Measurements from ENCODE around the gene CCDC28B. TPM values are rescaled to one million over a fixed set of nuclear protein-coding genes. Genes with fewer than 3 reads are reported as not detected.

CCDC28B gene
- total RNA-seq: 3.4 and 8.7 TPM in 2 replicates

GRCh38 chr1:32200226-32201010 lies at the start of gene CCDC28B:
Gene CCDC28B, plus strand, starts transcription at chr1:32200595. Its CDS starts 1,341 bp downstream, at chr1:32201936.

DNA sequence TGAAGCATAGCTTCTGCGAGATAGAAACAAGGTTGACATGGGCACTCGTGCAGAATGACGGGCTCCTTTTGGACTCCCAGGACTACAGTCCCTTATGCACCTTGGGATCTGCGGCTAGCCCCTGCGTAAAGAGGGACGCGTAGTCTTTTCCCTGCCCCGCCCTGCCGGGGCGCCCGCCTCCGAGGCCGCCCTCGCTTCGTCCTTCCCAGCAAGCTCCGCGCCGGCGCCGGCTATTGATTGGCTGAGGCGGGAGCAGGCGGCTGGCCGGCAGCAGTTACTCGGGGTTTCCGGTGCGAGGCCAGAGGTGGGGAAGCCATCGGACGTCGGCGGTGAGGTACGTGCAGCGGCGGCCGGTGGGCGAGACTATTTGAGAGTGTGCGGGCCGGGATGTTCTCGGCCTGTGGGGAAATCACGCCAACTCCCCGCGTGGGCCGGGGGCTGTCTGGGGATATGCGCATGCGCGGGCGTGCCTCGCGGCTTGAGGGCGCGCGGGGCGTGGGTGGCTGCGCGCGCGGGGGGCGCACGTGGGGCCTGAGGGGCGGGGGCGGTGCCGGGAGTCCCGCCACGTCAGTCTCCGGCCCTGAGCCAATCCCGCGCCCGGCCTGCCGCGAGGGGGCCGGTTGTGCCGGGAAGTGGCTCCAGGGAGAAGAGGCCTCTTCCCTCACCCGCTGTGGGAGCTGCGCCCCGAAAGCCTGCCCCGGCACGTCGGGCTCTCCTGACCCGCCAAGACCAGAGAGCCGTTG lies 20.8 kb upstream of the CCDC28B start, which contains the start of gene TXLNA:
TXLNA (plus strand) TSS at position 233 of the 743 bp plus-strand sequence. CDS start 671 bp downstream, outside the sequence.

DNA sequence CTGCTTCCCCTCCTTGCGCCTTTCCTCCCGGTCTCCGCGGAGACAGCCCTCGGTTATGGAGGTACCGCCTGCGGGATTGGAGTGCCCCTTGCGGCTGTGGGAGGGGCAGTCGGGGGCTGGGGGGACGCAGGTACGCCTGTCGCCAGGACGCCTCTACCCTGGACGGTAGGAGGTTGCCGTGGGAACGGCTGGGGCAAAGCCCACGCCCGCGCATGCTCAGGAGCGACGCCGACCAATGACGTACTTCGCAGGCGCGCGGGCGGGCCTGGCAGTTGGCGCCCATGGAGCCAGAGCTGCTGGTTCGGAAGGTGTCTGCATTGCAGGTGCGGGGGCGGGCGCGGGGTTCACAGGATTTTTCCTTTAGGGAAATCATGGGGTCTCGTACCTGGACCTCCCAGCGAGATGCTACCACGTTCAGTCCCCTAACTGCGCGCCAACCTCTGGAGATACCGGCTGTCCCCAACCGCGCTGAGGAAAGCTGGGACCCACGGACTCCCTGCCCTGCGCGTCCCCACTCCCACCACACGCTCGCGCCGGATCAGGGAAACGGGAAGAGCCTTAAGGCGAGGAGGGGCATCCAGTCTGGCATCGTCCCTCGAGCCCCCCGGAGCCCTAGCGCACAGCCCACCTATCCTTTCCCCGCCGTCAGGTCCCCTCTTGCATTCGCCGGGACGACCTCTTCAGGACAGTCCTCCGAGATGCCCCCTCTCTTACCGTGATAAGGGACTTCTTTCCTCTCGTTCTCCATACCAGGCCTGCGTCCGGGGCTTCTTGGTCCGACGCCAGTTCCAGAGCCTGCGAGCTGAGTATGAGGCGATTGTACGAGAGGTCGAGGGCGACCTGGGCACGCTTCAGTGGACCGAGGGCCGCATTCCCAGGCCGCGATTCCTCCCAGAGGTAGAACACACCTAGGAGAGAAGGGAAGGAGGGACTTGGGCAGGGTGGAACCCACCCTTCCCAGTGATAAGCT lies 5.3 kb downstream of the CCDC28B start, which contains the start of gene IQCC:
IQCC (plus strand) TSS at position 271 of the 970 bp plus-strand sequence; CDS start at position 282, 11 bp downstream.

GRCh38 chr1:32208891-32209328 lies 8.5 kb downstream of the CCDC28B start, which contains the start of gene DCDC2B:
Gene DCDC2B, plus strand, starts transcription at chr1:32209089. Its CDS starts 5 bp downstream, at chr1:32209094.

DNA sequence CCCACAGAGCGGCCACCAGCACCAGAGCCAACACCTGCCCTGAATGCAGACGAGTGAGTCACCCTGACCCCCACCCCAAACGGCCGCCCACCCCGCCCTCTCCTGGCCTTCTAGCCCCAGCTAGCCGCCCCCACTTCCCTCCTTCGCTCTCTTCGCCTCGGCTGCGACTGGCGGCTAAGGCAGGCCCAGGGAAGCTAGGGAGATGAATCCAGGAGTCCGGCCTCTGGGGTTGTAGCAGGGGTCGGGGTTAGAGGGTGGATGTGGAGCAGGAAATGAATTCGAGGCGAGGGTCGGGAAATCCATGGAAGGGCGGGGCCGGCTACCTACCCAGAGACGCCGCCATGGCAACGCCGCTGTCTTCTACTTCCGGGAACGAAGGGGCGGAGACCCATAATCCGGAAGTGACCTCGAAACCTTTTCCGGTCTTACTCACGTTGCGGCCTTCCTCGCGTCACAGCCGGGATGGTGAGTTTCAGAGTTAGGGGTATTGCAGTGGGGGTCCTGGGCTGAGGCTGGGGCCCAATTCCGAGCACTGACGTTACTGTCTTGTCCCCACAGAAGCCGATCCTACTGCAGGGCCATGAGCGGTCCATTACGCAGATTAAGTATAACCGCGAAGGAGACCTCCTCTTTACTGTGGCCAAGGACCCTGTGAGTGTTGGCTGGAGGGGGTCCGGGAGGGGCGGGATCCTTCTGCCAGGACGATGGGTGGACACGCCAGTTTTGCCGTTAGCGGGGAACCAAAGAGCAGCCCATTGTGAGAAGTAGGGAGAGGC lies 21.8 kb downstream of the CCDC28B start, which contains the start of the genes EIF3I and TMEM234:
EIF3I (plus strand) TSS at position 428 of the 776 bp plus-strand sequence; CDS start at position 463, 35 bp downstream.
TMEM234 (minus strand) TSS at position 374 of the 776 bp plus-strand sequence; CDS start at position 343, 31 bp downstream.

DNA sequence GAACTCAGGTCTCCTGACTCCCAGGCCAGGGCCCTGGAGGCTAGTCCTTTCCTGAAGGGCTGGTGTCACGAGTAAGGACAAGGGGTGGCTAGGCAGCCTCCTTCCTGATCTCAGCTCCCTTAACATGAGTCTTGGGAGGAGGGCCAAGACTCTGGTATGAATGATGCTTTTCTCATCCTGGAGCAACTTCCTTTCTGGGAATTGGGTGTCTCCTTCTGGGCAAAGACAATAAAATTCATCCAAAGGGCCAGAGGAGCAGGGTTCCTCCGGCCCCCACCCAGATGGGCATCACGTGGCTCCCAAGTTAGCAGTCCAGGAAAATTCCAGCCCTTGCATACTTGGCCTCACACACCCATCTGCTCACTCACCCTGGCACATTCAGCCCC lies 46.5 kb downstream of the CCDC28B start, which contains the start of gene FAM167B:
FAM167B (plus strand) TSS at position 335 of the 386 bp plus-strand sequence. CDS start 200 bp downstream, outside the sequence.

GRCh38 chr1:32250893-32251716 lies 50.7 kb downstream of the CCDC28B start, which contains the start of gene LCK:
Gene LCK, plus strand, starts transcription at chr1:32251265. Its CDS starts 23,065 bp downstream, at chr1:32274330.

Other genes starting within 250 kb of the CCDC28B start
- 38.6 and 60.7 TPM in 2 replicates for gene KHDRBS1, start 186.7 kb upstream of the CCDC28B start, total RNA-seq
- 2.1 and 4.3 TPM in 2 replicates for gene TMEM39B, start 127.7 kb upstream of the CCDC28B start, total RNA-seq
- 34.5 and 40.1 TPM in 2 replicates for gene KPNA6, start 92.5 kb upstream of the CCDC28B start, total RNA-seq
- gene TXLNA, start 20.9 kb upstream of the CCDC28B start, total RNA-seq: 38.4 and 41.7 TPM in 2 replicates
- 1.9 and 2.3 TPM in 2 replicates for gene IQCC, start 5.1 kb downstream of the CCDC28B start, total RNA-seq
- gene DCDC2B, start 8.5 kb downstream of the CCDC28B start, total RNA-seq: under 0.01 TPM in 1 of 2 replicates, not detected in the other
- 5.3 and 9.4 TPM in 2 replicates for gene TMEM234, start 21.8 kb downstream of the CCDC28B start, total RNA-seq
- 401 and 468 TPM in 2 replicates for gene EIF3I, start 21.8 kb downstream of the CCDC28B start, total RNA-seq
- not detected in 2 replicates for gene FAM167B, start 46.6 kb downstream of the CCDC28B start, total RNA-seq
- 0.24 TPM in 1 of 2 replicates, not detected in the other for gene LCK, start 50.7 kb downstream of the CCDC28B start, total RNA-seq
- 69.9 and 72.5 TPM in 2 replicates for gene HDAC1, start 91.5 kb downstream of the CCDC28B start, total RNA-seq
- 4.5 and 31.3 TPM in 2 replicates for gene MARCKSL1, start 135.6 kb downstream of the CCDC28B start, total RNA-seq
- 0.48 TPM in 1 of 2 replicates, not detected in the other for gene FAM229A, start 161.9 kb downstream of the CCDC28B start, total RNA-seq
- not detected in 2 replicates for gene TSSK3, start 161.9 kb downstream of the CCDC28B start, total RNA-seq
- gene BSDC1, start 193.8 kb downstream of the CCDC28B start, total RNA-seq: 42.0 and 46.7 TPM in 2 replicates